SH-SY5Y (cell line): Measurements from ENCODE around the gene GAP43.
A peak's percentile ranks its signal among the peaks of the same experiment; 100 is the strongest.

ENCODE experiments used
- GATA2 ChIP-seq: IDR thresholded peaks from 2 replicates; pipeline ENCODE4 v1.6.1; 2011; ENCODE audit warnings: mild to moderate bottlenecking, low read depth, low read length
- GATA3 ChIP-seq: IDR thresholded peaks from 2 replicates; pipeline ENCODE4 v1.6.1; 2011; ENCODE audit warnings: low read depth, mild to moderate bottlenecking, low read length, moderate library complexity

GAP43 gene

GRCh38 chr3:115688418-115688817 is 65.1 kb downstream of the GAP43 start:
- TF ChIP-seq GATA3 (no peak), GATA2 (no peak)

- TF ChIP-seq GATA3 (no peak), GATA2 (no peak)
These were observed 66.6 kb downstream of the GAP43 start for GRCh38 chr3:115689928-115690327.

- TF ChIP-seq GATA3: no peak
These were observed 68.7 kb downstream of the GAP43 start for GRCh38 chr3:115691964-115692363.

- TF ChIP-seq GATA3 (no peak), GATA2 (peak; percentile 41)
These were observed 69.7 kb downstream of the GAP43 start for GRCh38 chr3:115692887-115693524.

- TF ChIP-seq GATA3 (no peak), GATA2 (peak; percentile 74)
These were observed 70.6 kb downstream of the GAP43 start for GRCh38 chr3:115693868-115694267.

- TF ChIP-seq GATA3 (no peak), GATA2 (no peak)
These were observed 71.8 kb downstream of the GAP43 start for GRCh38 chr3:115695090-115695489.

GRCh38 chr3:115697263-115698053 is 74.1 kb downstream of the GAP43 start:
- TF ChIP-seq GATA3 (no peak), GATA2 (no peak)

GRCh38 chr3:115698851-115699591 is 75.7 kb downstream of the GAP43 start:
- TF ChIP-seq GATA3 (no peak), GATA2 (no peak)

GRCh38 chr3:115699706-115700105 is 76.4 kb downstream of the GAP43 start:
- no peak for TF ChIP-seq GATA2
- TF ChIP-seq GATA3: no peak

GRCh38 chr3:115702598-115702997 is 79.3 kb downstream of the GAP43 start:
- TF ChIP-seq GATA2: no peak

GRCh38 chr3:115704661-115705338 is 81.5 kb downstream of the GAP43 start:
- no peak for TF ChIP-seq GATA2
- TF ChIP-seq GATA3: no peak

- TF ChIP-seq GATA3: no peak
- TF ChIP-seq GATA2: no peak
These were observed 83.1 kb downstream of the GAP43 start for GRCh38 chr3:115706311-115706829.

GRCh38 chr3:115708540-115708939 is 85.2 kb downstream of the GAP43 start:
- TF ChIP-seq GATA2 (no peak), GATA3 (no peak)

GRCh38 chr3:115709093-115709492 is 85.8 kb downstream of the GAP43 start:
- TF ChIP-seq GATA3 (no peak), GATA2 (no peak)
